OCI-LY1 (cell line): ENCODE results near the gene CREG2.
A peak's percentile ranks its signal among the peaks of the same experiment; 100 is the strongest.

ENCODE experiments used
- H2AFZ ChIP-seq: fragments of 200-600 bp; sonication (generic), shearing (Covaris generic); 2 replicates; pipeline ENCODE4 v1.6.0; 2014; ENCODE audit warnings: antibody characterized with exemption, mild to moderate bottlenecking, low read length
- H3F3A ChIP-seq: fragments of 200-600 bp; sonication (generic), shearing (Covaris generic); 2 replicates; pipeline ENCODE4 v1.6.0; 2014; ENCODE audit warnings: mild to moderate bottlenecking, antibody characterized with exemption, low read length, moderate library complexity; ENCODE audit not compliant: insufficient read depth
- H3K27ac ChIP-seq: fragments of 200-600 bp; sonication (generic); 2 replicates; pipeline ENCODE4 v1.5.1; 2014; ENCODE audit warnings: low read length, mixed run types, mild to moderate bottlenecking, low read depth; ENCODE audit not compliant: poor library complexity, severe bottlenecking
- H3K27me3 ChIP-seq: fragments of 200-600 bp; sonication (generic); 2 replicates; pipeline ENCODE4 v1.6.0; 2014; ENCODE audit warnings: antibody characterized with exemption, mild to moderate bottlenecking, low read length, moderate library complexity; ENCODE audit not compliant: insufficient read depth
- H3K36me3 ChIP-seq: fragments of 200-600 bp; sonication (generic); 2 replicates; pipeline ENCODE4 v1.6.1; 2014; ENCODE audit warnings: mild to moderate bottlenecking, antibody characterized with exemption, low read length, moderate library complexity, mixed read lengths; ENCODE audit not compliant: insufficient read depth
- H3K4me1 ChIP-seq: fragments of 200-600 bp; sonication (generic); 2 replicates; pipeline ENCODE4 v1.5.1; 2014; ENCODE audit warnings: mild to moderate bottlenecking, low read length, moderate library complexity; ENCODE audit not compliant: insufficient read depth, severe bottlenecking
- H3K4me2 ChIP-seq: fragments of 200-600 bp; sonication (generic), shearing (Covaris generic); 2 replicates; pipeline ENCODE4 v1.6.1; 2014; ENCODE audit warnings: low read length
- H3K4me3 ChIP-seq: fragments of 200-600 bp; sonication (generic); 2 replicates; pipeline ENCODE4 v1.5.1; 2014; ENCODE audit warnings: low read length, low read depth, mild to moderate bottlenecking, mixed read lengths; ENCODE audit not compliant: poor library complexity, severe bottlenecking
- H3K79me2 ChIP-seq: fragments of 200-600 bp; shearing (Covaris generic); 2 replicates; pipeline ENCODE4 v1.6.1; 2016; ENCODE audit warnings: mixed run types, low read length, mixed read lengths; ENCODE audit not compliant: insufficient read depth
- H3K9ac ChIP-seq: fragments of 200-600 bp; sonication (generic), shearing (Covaris generic); 2 replicates; pipeline ENCODE4 v1.6.1; 2014; ENCODE audit warnings: mild to moderate bottlenecking, low read length, mixed read lengths
- H3K9me2 ChIP-seq: fragments of 200-600 bp; sonication (generic), shearing (Covaris generic); 2 replicates; pipeline ENCODE4 v1.6.1; 2014; ENCODE audit warnings: low read depth, mild to moderate bottlenecking, low read length, mixed read lengths
- H3K9me3 ChIP-seq: fragments of 200-600 bp; shearing (Covaris generic); 2 replicates; pipeline ENCODE4 v1.6.1; 2014; ENCODE audit warnings: low read length, mixed read lengths
- H4K20me1 ChIP-seq: fragments of 200-600 bp; sonication (generic), shearing (Covaris generic); 2 replicates; pipeline ENCODE4 v1.6.0; 2016; ENCODE audit warnings: mild to moderate bottlenecking, low read length; ENCODE audit not compliant: insufficient read depth
- CTCF ChIP-seq: fragments of 200-600 bp; sonication (generic), shearing (Covaris generic); IDR thresholded peaks from 2 replicates; pipeline ENCODE4 v1.5.1; 2017; ENCODE audit warnings: mild to moderate bottlenecking, antibody characterized with exemption, low read length, moderate library complexity, mixed read lengths
- EZH2 ChIP-seq: fragments of 200-600 bp; sonication (generic), shearing (Covaris generic); IDR thresholded peaks from 2 replicates; pipeline ENCODE4 v1.8.0; 2017; ENCODE audit warnings: borderline replicate concordance, mixed run types, mild to moderate bottlenecking, antibody characterized with exemption, low read length, moderate library complexity, mixed read lengths

Gene CREG2

GRCh38 chr2:101415884-101416283 lies 28.6 kb upstream of the CREG2 start:
- no peak overlapping the region for H3K27ac ChIP-seq
- no peaks in the 10 kb centered on the region for H3K79me2 ChIP-seq
- H3K4me2 ChIP-seq: no peak overlapping the region
- no peaks in the 10 kb centered on the region for H3K9me2 ChIP-seq
- no peak overlapping the region for H3K4me3 ChIP-seq
- H3K9ac ChIP-seq: no peak overlapping the region
- no peaks in the 10 kb centered on the region for H3F3A ChIP-seq
- no peak overlapping the region for H2AFZ ChIP-seq
- TF ChIP-seq CTCF (no peak), EZH2 (no peak)
- no peaks in the 10 kb centered on the region for H3K9me3 ChIP-seq
- no peaks in the 10 kb centered on the region for H3K4me1 ChIP-seq
- H4K20me1 ChIP-seq: no peaks in the 10 kb centered on the region
- no peaks in the 10 kb centered on the region for H3K36me3 ChIP-seq
- H3K27me3 ChIP-seq: peaks cover 8% of the 10 kb centered on the region; the same call in 1 of the 2 replicates

GRCh38 chr2:101415220-101415619 lies 27.9 kb upstream of the CREG2 start:
- H3K36me3 ChIP-seq: no peaks in the 10 kb centered on the region
- peaks cover 8% of the 10 kb centered on the region; the same call in 1 of the 2 replicates for H3K27me3 ChIP-seq
- no peak overlapping the region for H3K9ac ChIP-seq
- H3F3A ChIP-seq: no peaks in the 10 kb centered on the region
- no peaks in the 10 kb centered on the region for H3K4me1 ChIP-seq
- no peaks in the 10 kb centered on the region for H4K20me1 ChIP-seq
- H3K79me2 ChIP-seq: no peaks in the 10 kb centered on the region
- no peak overlapping the region for H3K4me3 ChIP-seq
- H3K27ac ChIP-seq: no peak overlapping the region
- H3K9me3 ChIP-seq: no peaks in the 10 kb centered on the region
- TF ChIP-seq CTCF (peak; percentile 18; the same call in 1 of the 2 replicates), EZH2 (no peak)
- no peak overlapping the region for H2AFZ ChIP-seq
- no peaks in the 10 kb centered on the region for H3K9me2 ChIP-seq
- no peak overlapping the region for H3K4me2 ChIP-seq

DNA sequence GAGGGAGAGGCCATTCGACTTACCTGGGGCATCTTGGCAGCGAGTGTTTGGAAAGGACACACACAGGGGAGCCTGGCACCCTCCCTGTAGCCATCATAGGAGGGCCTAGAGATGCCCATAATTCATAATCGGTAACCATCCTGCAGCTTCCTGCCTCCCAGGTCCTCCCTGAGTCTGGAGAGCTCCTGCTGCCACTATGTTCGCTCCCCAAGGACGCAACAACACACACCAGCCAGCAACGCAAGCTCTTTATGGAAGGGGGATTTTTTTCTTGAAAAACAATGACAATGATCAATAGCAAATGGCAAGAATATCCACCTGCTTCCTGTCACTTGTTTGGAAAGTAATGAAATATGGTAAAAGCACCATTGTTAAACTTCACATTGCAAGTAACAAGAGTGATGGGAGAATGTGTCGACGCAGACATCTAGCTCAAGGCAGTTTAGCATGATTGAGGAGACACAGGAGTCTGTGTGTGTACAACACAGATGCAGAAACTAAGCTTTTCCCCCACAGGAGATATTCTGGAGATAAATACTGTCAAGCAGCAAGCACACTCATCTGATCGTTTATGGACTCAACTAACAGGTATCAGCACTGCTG lies 24.9 kb upstream of the CREG2 start:
- H3K4me1 ChIP-seq: no peaks in the 10 kb centered on the region
- no peaks in the 10 kb centered on the region for H3F3A ChIP-seq

More for the DNA sequence above, 24.9 kb upstream of the CREG2 start:
- H3K4me2 ChIP-seq: no peak overlapping the region
- H3K27ac ChIP-seq: no peak overlapping the region
- H4K20me1 ChIP-seq: no peaks in the 10 kb centered on the region
- H3K9me3 ChIP-seq: no peaks in the 10 kb centered on the region
- H3K27me3 ChIP-seq: peaks cover 8% of the 10 kb centered on the region
- no peak overlapping the region for H3K9ac ChIP-seq
- no peaks in the 10 kb centered on the region for H3K9me2 ChIP-seq
- H3K79me2 ChIP-seq: no peaks in the 10 kb centered on the region
- H3K36me3 ChIP-seq: no peaks in the 10 kb centered on the region
- H2AFZ ChIP-seq: no peak overlapping the region
- TF ChIP-seq CTCF (no peak), EZH2 (no peak)
- no peak overlapping the region for H3K4me3 ChIP-seq
